IPS-15b (cell line): ENCODE results near the gene SNRNP48.

Experiments used
- H3K27me3 ChIP-seq: one replicate; pipeline ENCODE4 v1.6.1; 2013; ENCODE audit warnings: low read length; ENCODE audit not compliant: control insufficient read depth, insufficient read depth
- H3K36me3 ChIP-seq: one replicate; pipeline ENCODE4 v1.6.1; 2013; ENCODE audit warnings: low read length; ENCODE audit not compliant: control insufficient read depth, insufficient read depth
- H3K4me1 ChIP-seq: one replicate; pipeline ENCODE4 v1.6.1; 2013; ENCODE audit warnings: mild to moderate bottlenecking, low read length; ENCODE audit not compliant: control insufficient read depth, insufficient read depth
- H3K4me3 ChIP-seq: one replicate; pipeline ENCODE4 v1.5.1; 2013; ENCODE audit warnings: low read depth, low read length
- H3K9ac ChIP-seq: one replicate; pipeline ENCODE4 v1.6.1; 2013; ENCODE audit warnings: low read depth, mild to moderate bottlenecking, low read length
- H3K9me3 ChIP-seq: one replicate; pipeline ENCODE4 v1.6.1; 2013; ENCODE audit warnings: mild to moderate bottlenecking, low read length; ENCODE audit not compliant: control insufficient read depth, insufficient read depth

The SNRNP48 gene

DNA sequence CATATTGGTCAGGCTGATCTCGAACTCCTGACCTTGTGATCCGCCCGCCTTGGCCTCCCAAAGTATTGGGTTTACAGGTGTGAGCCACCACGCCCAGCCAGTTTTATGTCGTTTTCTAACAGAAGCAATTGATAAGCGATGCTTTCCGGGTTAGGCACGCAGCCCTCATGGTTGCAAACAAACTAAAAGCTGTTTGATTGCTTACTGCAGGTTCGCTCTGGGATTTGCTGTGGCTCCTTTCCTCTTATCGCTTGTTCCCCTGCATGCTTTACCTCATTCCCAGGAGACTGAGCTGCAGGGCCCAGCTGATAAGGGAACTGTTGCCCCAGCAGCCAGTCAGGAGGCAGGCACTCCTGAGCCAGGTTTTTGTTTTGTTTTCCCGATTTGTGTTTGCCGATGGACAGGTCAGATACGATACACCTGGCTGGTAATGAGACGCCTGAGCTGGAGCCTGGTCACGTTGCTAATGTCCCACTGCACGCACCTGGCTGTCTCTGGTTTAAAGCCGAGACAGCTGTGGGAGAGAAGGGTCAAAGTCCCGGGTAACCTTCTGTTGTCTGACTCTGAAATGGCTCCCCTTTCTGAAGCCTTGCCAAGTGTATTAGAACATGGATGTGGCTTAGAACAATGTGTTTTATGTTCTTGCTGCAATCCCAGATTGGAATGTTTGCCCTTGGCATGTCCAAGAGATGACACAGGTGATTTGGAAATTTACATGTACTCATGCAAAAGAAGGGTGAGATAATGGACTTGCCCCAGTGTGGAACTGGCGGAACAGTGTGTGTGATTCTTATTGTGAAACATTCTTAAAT, 28.6 kb upstream of the SNRNP48 start:
- Histone ChIP-seq H3K9ac (no peak overlapping the region), H3K4me1 (no peaks in the 10 kb centered on the region), H3K9me3 (no peaks in the 10 kb centered on the region), H3K27me3 (no peaks in the 10 kb centered on the region), H3K36me3 (peaks cover 10% of the 10 kb centered on the region), H3K4me3 (no peak overlapping the region)

DNA sequence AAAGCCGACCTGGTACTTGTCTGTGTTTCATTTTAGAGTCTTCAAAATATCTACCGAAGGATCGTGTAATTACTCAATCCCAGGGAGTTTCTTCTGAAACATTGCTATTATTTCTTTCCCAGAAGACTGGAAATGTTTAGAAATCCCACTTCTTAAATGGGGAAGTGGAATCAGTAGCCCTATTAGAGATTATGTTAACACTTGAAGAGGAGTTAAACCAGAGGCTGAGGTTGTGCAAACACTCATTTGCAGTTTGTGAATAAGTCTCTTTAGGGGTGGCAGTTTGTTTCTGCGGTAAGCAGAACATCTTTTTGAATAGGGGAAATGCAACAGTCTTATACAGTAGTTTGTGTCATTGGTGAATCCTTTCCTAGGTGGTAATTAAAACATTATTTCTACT, 27.2 kb upstream of the SNRNP48 start:
- no peak overlapping the region for H3K9ac ChIP-seq
- H3K4me3 ChIP-seq = no peak overlapping the region
- no peaks in the 10 kb centered on the region for H3K4me1 ChIP-seq
- peaks cover 12% of the 10 kb centered on the region for H3K36me3 ChIP-seq
- no peaks in the 10 kb centered on the region for H3K27me3 ChIP-seq
- H3K9me3 ChIP-seq = no peaks in the 10 kb centered on the region

DNA sequence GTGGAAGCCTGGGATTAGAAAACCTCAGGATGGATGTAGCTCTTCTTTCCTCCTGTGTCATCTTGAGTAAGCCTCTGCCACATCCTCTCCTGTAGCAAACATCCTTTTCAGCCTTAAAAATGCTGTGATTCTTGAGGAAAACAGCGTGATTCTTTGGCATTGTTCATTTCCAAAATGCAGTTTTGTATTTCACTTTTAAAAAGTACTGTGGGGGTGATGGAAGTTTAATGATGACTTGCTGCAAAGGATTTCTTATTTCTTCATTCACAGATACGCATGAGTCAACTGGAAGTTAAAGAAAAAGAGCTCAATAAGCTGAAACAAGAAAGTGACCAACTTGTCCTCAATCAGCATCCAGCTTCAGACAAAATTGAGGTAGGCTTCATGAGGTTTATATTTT, 23.9 kb upstream of the SNRNP48 start:
- H3K4me1 ChIP-seq = no peaks in the 10 kb centered on the region
- no peak overlapping the region for H3K9ac ChIP-seq
- H3K9me3 ChIP-seq = no peaks in the 10 kb centered on the region
- no peak overlapping the region for H3K4me3 ChIP-seq
- peaks cover 17% of the 10 kb centered on the region for H3K36me3 ChIP-seq
- no peaks in the 10 kb centered on the region for H3K27me3 ChIP-seq

DNA sequence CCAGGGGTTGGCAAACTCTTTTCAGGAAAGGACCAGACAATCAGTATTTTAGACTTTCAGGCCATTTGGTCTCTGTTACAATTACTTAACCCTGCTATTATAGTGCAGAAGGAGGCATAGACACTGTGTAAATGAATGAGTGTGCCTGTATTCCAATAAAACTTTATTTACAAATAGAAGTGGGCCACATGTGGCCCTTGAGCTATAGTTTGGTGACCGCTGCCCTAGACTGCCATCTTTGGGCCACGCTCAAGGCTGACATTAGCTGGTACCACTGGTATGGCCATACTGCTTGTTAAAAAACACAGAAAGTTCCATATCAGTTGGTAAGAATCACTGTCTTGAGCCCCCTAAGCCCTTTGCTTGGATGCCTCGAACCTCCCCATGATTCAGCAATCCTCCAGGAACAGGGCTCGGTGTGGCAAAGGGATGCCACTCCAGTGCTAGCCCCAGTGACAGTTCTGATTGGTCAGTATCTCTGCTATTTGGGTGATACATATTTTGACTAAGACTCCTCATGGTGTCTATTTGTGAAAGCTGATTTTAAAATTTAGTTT, 23.3 kb upstream of the SNRNP48 start:
- H3K9me3 ChIP-seq = no peaks in the 10 kb centered on the region
- no peaks in the 10 kb centered on the region for H3K4me1 ChIP-seq
- H3K9ac ChIP-seq = no peak overlapping the region
- H3K27me3 ChIP-seq = no peaks in the 10 kb centered on the region
- peaks cover 17% of the 10 kb centered on the region for H3K36me3 ChIP-seq
- no peak overlapping the region for H3K4me3 ChIP-seq

DNA sequence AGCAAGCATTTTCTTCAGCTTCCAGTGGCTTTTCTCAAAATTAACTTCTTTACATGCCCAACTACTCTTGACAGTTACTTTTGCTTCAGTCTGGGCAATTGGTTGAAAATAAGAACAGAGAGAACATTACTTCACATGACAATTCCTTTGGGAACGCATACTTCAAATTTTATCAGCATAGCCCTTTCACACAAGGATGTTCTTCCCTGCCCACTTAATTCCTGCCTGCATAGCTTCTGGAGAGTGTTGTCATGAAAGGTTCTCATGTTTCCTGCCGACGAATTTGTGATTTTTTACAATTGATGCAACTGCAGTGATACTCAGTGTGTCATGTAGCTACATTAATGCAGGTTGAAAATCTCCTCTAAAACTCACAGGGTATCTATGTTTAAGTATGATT, 22.0 kb upstream of the SNRNP48 start:
- Histone ChIP-seq H3K4me3 (no peak overlapping the region), H3K36me3 (peaks cover 19% of the 10 kb centered on the region), H3K9ac (no peak overlapping the region), H3K4me1 (no peaks in the 10 kb centered on the region), H3K9me3 (no peaks in the 10 kb centered on the region), H3K27me3 (no peaks in the 10 kb centered on the region)

DNA sequence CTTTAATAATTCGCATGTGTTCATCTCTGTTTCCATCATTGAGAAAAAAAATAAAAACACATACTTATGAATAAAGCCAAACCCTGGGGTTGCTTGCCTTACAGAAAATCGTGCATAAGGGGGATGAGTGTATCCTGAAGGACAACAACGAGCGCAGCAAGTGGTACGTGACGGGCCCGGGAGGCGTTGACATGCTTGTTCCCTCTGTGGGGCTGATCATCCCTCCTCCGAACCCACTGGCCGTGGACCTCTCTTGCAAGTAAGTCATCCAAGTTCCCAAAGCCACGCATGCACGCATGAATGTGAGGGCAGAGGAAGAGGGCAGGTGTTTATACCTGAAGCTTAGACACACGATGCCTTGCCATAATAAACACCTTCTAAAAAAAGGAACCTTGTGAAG, 20.9 kb upstream of the SNRNP48 start:
- Histone ChIP-seq H3K9ac (no peak overlapping the region), H3K4me1 (no peaks in the 10 kb centered on the region), H3K36me3 (peaks cover 20% of the 10 kb centered on the region), H3K4me3 (no peak overlapping the region), H3K9me3 (no peaks in the 10 kb centered on the region), H3K27me3 (no peaks in the 10 kb centered on the region)

DNA sequence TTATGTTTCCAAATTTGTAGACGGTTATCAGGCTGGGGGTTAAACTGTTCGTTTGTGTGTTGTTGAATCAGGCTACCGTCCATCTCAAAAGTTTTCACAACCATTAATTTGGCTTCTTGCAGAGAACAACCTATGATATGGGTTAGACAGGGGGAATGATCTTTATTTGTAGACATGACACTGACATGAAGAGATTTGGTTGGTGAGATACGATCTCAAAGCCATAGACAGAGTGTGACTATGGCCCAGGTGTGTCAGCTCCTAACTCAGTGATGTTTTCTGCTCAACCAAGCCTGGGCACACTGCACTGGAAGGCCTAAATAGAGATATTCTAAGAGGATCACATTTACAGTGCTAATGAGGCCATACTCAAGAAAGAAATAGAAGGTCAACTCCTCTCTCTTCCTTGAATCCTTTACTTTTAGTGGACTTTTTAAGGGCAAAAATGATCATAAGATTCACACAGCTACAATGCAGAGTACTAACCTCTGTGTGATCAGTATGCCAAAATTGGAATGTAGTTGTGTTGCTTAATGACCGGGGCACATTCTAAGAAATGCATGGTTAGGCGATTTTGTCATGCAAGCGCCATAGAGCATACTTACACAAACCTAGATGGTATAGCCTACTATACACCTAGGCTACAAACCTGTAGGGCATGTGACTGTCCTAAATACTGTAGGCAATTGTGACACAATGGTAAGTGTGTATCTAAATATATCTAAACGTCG, 17.6 kb upstream of the SNRNP48 start:
- Histone ChIP-seq H3K27me3 (no peaks in the 10 kb centered on the region), H3K9ac (no peak overlapping the region), H3K4me3 (no peak overlapping the region), H3K4me1 (no peaks in the 10 kb centered on the region), H3K9me3 (no peaks in the 10 kb centered on the region), H3K36me3 (peaks cover 19% of the 10 kb centered on the region)

DNA sequence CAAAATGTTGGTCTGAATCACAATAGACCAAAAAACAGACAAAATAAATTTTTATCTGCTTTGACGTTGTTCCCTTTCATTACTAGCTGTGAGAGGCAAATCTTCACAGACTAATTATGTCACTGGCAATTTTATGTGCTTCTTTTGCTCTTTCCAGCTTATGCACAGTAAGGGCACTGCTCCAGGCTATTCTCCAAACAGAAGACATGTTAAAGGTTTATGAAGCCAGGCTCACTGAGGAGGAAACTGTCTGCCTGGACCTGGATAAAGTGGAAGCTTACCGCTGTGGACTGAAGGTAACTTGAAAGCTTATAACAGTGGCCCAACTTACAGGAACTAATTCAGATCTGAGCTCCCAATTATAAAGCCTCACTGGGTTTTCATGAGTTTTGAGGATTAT, 15.5 kb upstream of the SNRNP48 start:
- Histone ChIP-seq H3K9ac (no peak overlapping the region), H3K36me3 (peaks cover 20% of the 10 kb centered on the region), H3K27me3 (no peaks in the 10 kb centered on the region)

DNA sequence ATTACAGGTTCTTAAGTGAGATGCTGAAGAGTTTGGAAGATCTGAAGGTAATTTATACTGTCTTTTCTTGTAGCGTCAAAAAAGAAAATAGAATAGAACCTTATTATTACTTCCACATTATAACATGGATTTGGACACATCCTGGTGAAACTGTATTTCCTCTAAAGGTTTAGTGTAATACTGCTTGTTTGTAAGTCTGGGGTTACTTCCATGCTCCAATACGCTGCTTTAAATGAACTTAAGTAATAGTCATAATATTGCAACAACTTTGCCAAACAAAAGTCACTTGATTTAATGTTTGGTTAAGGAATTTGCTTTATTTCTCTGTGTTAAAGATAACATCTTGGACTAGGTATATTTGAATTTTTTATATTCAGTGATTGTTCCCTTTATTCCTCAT, 11.5 kb upstream of the SNRNP48 start:
- H3K9me3 ChIP-seq = no peaks in the 10 kb centered on the region
- no peaks in the 10 kb centered on the region for H3K4me1 ChIP-seq
- H3K36me3 ChIP-seq = peaks cover 27% of the 10 kb centered on the region
- H3K27me3 ChIP-seq = no peaks in the 10 kb centered on the region
- H3K9ac ChIP-seq = no peak overlapping the region
- no peak overlapping the region for H3K4me3 ChIP-seq

More for the DNA sequence above, 15.5 kb upstream of the SNRNP48 start:
- Histone ChIP-seq H3K9me3 (no peaks in the 10 kb centered on the region), H3K4me3 (no peak overlapping the region), H3K4me1 (no peaks in the 10 kb centered on the region)

DNA sequence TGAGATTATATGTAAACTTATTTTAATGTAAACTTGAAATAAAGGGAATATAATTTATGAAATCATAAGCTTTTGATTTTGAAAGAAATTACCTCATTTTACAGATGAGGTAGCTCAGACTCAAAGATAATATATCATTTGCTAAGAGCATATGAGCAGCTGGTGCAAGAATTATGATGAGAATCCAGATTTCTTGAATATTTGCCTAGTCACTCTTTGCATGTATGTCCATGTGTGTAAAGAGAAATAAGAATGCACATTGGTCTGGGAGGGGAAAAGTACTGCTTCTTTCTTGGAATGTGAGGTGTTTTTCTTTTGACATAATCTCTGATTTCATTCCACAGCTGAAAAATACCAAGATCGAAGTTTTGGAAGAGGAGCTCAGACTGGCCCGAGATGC, 11.1 kb upstream of the SNRNP48 start:
- peaks cover 29% of the 10 kb centered on the region for H3K36me3 ChIP-seq
- no peaks in the 10 kb centered on the region for H3K27me3 ChIP-seq
- H3K4me1 ChIP-seq = no peaks in the 10 kb centered on the region
- no peak overlapping the region for H3K4me3 ChIP-seq
- H3K9ac ChIP-seq = no peak overlapping the region
- H3K9me3 ChIP-seq = no peaks in the 10 kb centered on the region

DNA sequence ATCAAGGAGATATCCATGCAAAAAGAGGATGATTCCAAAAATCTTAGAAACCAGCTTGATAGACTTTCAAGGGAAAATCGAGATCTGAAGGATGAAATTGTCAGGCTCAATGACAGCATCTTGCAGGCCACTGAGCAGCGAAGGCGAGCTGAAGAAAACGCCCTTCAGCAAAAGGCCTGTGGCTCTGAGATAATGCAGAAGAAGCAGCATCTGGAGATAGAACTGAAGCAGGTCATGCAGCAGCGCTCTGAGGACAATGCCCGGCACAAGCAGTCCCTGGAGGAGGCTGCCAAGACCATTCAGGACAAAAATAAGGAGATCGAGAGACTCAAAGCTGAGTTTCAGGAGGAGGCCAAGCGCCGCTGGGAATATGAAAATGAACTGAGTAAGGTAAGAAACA, 10.1 kb upstream of the SNRNP48 start:
- Histone ChIP-seq H3K9me3 (no peaks in the 10 kb centered on the region), H3K9ac (no peak overlapping the region), H3K36me3 (peaks cover 38% of the 10 kb centered on the region), H3K4me1 (no peaks in the 10 kb centered on the region), H3K4me3 (no peak overlapping the region), H3K27me3 (no peaks in the 10 kb centered on the region)

DNA sequence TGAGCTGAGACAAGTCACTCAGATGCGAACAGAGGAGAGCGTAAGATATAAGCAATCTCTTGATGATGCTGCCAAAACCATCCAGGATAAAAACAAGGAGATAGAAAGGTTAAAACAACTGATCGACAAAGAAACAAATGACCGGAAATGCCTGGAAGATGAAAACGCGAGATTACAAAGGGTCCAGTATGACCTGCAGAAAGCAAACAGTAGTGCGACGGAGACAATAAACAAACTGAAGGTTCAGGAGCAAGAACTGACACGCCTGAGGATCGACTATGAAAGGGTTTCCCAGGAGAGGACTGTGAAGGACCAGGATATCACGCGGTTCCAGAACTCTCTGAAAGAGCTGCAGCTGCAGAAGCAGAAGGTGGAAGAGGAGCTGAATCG, 9.5 kb upstream of the SNRNP48 start:
- H3K36me3 ChIP-seq = peaks cover 41% of the 10 kb centered on the region
- H3K4me1 ChIP-seq = no peaks in the 10 kb centered on the region
- H3K27me3 ChIP-seq = no peaks in the 10 kb centered on the region
- H3K9ac ChIP-seq = no peak overlapping the region
- no peaks in the 10 kb centered on the region for H3K9me3 ChIP-seq
- H3K4me3 ChIP-seq = no peak overlapping the region
